ENCODE measurements around the gene ADAMTS18.

ADAMTS18 gene

DNA sequence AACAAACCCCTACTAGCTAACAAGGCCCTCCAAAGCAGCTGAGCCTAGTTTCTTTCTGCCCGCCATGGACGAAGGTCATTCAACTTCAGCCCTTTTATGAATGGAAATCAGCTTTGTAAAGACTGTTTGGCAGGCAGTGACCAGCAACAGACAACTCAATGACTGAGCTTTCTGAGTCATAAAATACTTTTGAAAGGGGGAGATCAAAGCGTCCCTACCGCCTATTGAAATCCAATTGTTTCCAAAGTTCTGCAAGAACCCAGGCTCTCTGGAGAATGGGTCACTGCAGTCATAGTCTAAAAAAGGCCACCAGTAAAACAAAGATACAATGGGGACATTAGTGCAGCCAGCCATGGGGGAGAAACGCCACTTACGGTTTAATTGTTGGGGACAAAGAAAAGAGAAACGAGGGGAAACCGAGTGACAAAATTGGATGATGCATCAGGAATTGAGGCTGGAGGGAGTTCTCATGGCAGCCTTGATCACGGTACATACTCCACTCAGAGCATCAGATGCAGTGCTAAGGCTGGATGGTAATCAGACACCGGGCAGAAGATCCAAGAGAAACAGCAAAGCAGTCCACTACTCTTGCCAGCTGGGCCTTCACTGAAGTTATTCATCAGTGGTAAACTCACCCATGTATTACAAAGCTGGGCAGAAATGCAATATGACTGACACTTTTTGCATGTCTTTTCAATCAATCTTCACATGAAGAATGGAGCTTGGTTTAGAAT is 9.8 kb downstream of the ADAMTS18 start:
- Mint-ChIP-seq H3K9me3 (no peaks in the 10 kb centered on the region), H3K4me3 (no peak overlapping the region), H3K27me3 (peaks cover 2% of the 10 kb centered on the region), H3K4me1 (ENCODE audit: low read depth) (no peaks in the 10 kb centered on the region), H3K27ac (no peak overlapping the region), H3K36me3 (ENCODE audit: low read depth) (no peaks in the 10 kb centered on the region)
- intact Hi-C loops (cut with micrococcal nuclease), result no loop called here

DNA sequence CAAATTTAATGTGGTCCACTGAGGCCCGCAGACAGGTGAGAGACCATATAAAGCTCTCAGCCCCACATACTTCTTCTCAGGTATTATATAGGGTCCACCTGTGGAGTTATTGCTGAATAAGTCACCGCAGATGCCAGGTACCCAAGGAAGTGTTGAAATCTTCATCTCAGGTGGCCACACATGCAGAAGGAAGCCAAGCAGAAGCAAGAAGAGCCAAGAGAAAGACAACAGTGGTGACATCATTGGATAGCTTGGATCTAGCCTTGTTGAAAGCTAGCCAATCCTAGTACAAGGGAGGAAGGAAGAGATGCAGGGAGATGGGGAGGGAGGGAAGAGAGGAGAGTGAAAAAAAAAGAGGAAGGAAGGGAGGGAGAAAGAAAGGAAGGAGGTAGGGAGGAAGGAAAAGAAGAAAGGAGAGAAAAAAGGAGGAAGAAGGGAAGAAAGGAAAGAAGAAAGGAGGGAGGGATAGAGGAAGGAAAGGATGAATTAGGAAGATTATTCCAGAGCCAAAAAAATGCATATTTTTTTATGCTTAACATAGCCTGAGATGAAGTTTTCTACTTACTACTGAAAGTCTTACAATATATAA is 12.5 kb downstream of the ADAMTS18 start:
- H3K27ac Mint-ChIP-seq, result no peak overlapping the region
- intact Hi-C loops (cut with micrococcal nuclease), result no loop called here
- no peaks in the 10 kb centered on the region for H3K27me3 Mint-ChIP-seq
- H3K4me1 Mint-ChIP-seq (ENCODE audit: low read depth), result no peaks in the 10 kb centered on the region
- no peaks in the 10 kb centered on the region for H3K9me3 Mint-ChIP-seq
- H3K4me3 Mint-ChIP-seq, result no peak overlapping the region
- no peaks in the 10 kb centered on the region for H3K36me3 Mint-ChIP-seq (ENCODE audit: low read depth)

DNA sequence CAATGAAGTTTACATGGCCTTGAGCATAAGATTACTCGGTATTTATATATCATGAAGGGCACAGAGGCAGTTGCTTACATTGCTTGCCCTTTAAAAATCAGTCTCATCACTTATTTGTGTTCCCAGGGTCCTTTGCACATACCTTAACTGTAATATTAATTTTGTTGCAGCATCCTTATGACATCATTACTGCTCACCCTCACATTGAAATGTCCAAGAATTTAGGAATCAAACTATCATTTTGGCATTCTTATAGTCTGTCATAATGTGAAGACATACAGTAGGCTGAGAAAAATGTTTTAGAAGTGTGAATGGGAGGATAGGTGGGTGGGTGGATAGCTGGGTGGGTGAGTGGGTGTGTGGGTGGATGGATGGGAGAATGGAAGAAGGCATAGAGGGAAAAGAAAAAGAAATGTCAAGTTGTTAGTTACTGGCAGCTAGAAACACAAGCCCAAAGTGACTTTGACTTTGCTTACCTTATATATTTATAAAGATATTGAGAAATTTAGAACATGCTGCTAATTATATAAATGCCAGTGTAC is 17.8 kb downstream of the ADAMTS18 start:
- H3K36me3 Mint-ChIP-seq (ENCODE audit: low read depth), result no peaks in the 10 kb centered on the region

DNA sequence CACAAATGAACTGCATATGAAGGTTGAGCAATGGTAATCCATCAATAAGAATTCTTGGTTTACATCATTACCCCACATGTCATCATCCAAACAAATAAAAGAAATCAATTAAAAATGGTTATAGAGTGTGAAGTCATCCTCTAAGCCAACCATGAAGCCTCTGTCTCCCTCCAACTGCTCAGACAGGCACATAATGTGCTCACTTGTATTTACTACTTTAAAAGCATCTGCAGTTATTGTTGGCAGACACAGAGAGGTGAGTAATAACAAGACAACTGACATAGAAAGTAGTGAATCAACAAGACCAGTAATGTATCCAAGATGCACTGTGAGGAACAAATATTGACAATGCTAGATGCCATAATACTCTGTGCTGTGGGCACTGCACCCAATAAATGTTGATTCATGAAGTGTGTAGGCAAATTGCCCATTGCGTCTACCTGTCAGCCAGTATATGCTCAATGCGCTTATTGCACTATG is 20.0 kb downstream of the ADAMTS18 start:
- Mint-ChIP-seq H3K4me1 (ENCODE audit: low read depth) (no peaks in the 10 kb centered on the region), H3K36me3 (ENCODE audit: low read depth) (no peaks in the 10 kb centered on the region), H3K4me3 (no peak overlapping the region), H3K27ac (no peak overlapping the region), H3K27me3 (peaks cover 2% of the 10 kb centered on the region), H3K9me3 (peaks cover 6% of the 10 kb centered on the region)
- intact Hi-C loops (cut with micrococcal nuclease), result no loop called here

More for the DNA sequence above, 17.8 kb downstream of the ADAMTS18 start:
- intact Hi-C loops (cut with micrococcal nuclease), result no loop called here
- Mint-ChIP-seq H3K27me3 (peaks cover 2% of the 10 kb centered on the region), H3K4me1 (ENCODE audit: low read depth) (no peaks in the 10 kb centered on the region), H3K9me3 (no peaks in the 10 kb centered on the region), H3K27ac (no peak overlapping the region), H3K4me3 (no peak overlapping the region)

DNA sequence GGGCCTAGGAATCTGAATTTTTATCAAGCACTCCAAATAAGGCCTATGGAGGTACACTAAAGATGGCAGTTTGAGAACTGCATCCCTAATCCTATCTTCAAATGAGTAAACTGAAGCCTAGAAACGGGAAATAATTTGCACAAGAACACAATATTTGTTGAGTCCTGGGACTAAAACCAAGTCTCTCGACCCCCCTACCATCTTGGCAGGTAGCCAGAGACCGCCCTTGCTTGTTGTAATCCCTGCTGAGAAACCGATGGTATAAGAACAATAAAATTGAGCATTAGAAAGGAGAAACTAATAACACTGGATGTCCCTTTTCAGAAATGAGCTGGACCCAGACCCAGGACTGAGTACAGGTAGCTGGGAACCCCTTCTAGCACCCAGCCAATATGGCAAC is 24.4 kb downstream of the ADAMTS18 start:
- Mint-ChIP-seq H3K4me1 (ENCODE audit: low read depth) (no peaks in the 10 kb centered on the region), H3K4me3 (no peak overlapping the region), H3K27ac (no peak overlapping the region), H3K27me3 (no peaks in the 10 kb centered on the region), H3K9me3 (peaks cover 6% of the 10 kb centered on the region), H3K36me3 (ENCODE audit: low read depth) (no peaks in the 10 kb centered on the region)
- intact Hi-C loops (cut with micrococcal nuclease), result no loop called here

DNA sequence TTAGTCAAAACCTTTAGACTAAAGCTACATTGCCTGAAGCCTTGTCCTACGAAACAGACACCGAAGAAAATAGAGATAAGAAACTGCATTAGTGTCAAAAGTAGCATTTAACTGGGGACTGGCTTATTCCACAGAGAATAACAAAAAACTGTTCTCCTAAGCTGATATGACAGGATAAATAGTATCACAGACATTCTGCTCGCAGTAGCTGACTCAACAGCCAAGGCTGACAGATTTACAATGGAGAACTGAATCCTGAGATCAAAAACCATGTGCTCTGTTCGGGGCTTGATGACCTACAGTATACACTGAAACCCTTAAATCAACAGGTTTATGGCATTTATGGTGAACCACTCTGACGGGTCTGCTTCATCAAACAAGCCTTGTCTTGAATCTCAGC is 25.5 kb downstream of the ADAMTS18 start:
- Mint-ChIP-seq H3K36me3 (ENCODE audit: low read depth) (no peaks in the 10 kb centered on the region), H3K4me3 (no peak overlapping the region), H3K27ac (no peak overlapping the region), H3K4me1 (ENCODE audit: low read depth) (no peaks in the 10 kb centered on the region), H3K9me3 (peaks cover 6% of the 10 kb centered on the region), H3K27me3 (no peaks in the 10 kb centered on the region)
- intact Hi-C loops (cut with micrococcal nuclease), result no loop called here

DNA sequence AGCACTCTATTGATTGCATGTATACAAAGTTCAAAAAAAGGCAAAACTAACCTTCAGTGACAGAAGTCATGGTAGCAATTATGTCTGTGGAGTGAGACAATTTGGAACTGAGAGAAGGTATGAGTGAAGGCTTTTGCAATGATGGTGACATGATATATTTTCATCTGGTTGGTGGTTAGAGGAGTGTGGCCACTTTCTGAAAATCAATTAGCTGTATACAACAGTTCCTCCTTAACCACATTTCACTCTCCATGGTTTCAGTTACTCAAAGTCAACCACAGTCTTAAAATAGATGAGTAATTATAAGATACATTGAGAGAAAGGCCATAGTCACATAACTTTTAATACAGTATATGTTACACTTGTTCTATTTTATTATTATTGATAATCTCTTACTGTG is 26.2 kb downstream of the ADAMTS18 start:
- Mint-ChIP-seq H3K4me3 (no peak overlapping the region), H3K36me3 (ENCODE audit: low read depth) (no peaks in the 10 kb centered on the region), H3K27me3 (no peaks in the 10 kb centered on the region), H3K27ac (no peak overlapping the region), H3K9me3 (peaks cover 6% of the 10 kb centered on the region), H3K4me1 (ENCODE audit: low read depth) (no peaks in the 10 kb centered on the region)
- intact Hi-C loops (cut with micrococcal nuclease), result no loop called here

DNA sequence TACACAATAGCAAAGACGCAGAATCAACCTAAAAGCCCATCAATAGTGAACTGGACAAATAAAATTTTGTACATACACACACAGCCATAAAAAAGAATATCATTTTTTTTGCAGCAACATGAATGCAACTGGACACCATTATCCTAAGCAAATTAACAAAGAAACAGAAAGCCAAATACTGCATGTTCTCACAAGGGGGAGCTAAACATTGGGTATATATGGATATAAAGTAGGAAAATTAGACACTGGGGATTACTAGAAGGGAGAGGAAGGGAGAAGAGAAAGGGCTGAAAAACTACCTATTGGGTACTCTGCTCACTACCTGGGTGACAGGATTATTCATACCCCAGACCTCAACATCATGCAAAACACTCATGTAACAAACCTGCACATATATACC is 28.2 kb downstream of the ADAMTS18 start:
- Mint-ChIP-seq H3K4me3 (no peak overlapping the region), H3K27ac (no peak overlapping the region), H3K36me3 (ENCODE audit: low read depth) (no peaks in the 10 kb centered on the region), H3K27me3 (no peaks in the 10 kb centered on the region), H3K9me3 (peaks cover 6% of the 10 kb centered on the region), H3K4me1 (ENCODE audit: low read depth) (no peaks in the 10 kb centered on the region)
- intact Hi-C loops (cut with micrococcal nuclease), result no loop called here

DNA sequence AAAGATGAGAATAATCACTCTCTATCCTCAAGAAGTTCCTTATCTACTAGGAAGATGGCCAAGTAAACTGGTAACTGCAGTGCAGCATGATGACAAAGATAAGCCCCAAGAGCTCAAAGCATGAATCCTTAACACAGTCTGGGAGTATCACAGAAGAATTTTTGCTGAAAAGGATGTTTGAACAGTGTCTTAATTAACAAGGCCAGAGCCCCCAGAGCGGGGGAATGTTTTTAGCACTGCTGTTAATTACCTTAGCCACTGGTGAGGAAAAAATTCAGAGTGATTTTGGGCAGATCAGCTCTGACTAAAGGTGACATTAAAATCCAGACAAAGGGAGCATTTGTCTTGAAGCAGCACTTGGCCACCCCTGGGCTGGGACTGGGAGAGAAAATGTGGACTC is 30.1 kb downstream of the ADAMTS18 start:
- intact Hi-C loops (cut with micrococcal nuclease), result no loop called here
- Mint-ChIP-seq H3K27me3 (no peaks in the 10 kb centered on the region), H3K4me1 (ENCODE audit: low read depth) (no peaks in the 10 kb centered on the region)

DNA sequence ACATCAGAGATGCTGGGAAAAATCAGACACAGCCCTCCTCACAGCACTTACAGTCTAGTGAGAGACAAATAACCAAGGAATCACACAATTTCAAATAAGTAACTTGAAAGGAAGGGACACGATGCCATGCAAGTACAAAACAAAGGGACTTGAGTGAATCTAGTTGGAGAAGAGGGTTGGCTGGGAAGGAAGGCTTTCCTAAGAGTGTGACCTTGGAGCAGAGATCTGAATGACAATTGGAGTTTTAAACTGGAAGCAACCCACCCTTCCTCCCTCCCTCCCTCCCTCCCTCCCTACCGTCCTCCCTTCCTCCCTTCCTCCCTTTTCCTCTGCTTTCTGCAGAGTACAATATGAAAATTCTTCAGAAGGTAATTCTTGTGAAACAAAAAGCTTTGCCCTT is 31.1 kb downstream of the ADAMTS18 start:
- Mint-ChIP-seq H3K9me3 (no peaks in the 10 kb centered on the region), H3K4me1 (ENCODE audit: low read depth) (no peaks in the 10 kb centered on the region), H3K27ac (no peak overlapping the region), H3K27me3 (no peaks in the 10 kb centered on the region), H3K4me3 (no peak overlapping the region), H3K36me3 (ENCODE audit: low read depth) (no peaks in the 10 kb centered on the region)
- intact Hi-C loops (cut with micrococcal nuclease), result no loop called here

More for the DNA sequence above, 30.1 kb downstream of the ADAMTS18 start:
- no peak overlapping the region for H3K4me3 Mint-ChIP-seq
- no peaks in the 10 kb centered on the region for H3K9me3 Mint-ChIP-seq
- H3K36me3 Mint-ChIP-seq (ENCODE audit: low read depth), result no peaks in the 10 kb centered on the region
- H3K27ac Mint-ChIP-seq, result no peak overlapping the region

DNA sequence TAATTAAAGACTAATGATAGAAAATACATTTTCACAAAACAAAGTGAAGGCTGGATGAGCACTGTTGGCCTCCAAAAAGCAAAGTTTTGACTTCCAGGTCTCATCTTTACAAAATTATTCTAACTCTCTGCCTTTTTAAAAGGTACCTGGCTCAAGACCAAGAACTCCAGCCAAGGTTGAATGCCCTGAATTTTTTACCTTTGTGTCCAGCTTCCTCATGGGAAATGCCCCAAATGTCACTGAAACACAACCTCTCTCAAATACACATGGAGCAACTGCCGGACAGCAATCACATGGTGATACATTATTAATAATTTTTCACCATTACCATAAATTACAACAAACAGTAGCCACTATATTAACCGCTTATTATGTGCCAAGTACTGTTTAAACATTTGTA is 32.2 kb downstream of the ADAMTS18 start:
- no peaks in the 10 kb centered on the region for H3K9me3 Mint-ChIP-seq
- H3K27ac Mint-ChIP-seq, result no peak overlapping the region
- H3K36me3 Mint-ChIP-seq (ENCODE audit: low read depth), result no peaks in the 10 kb centered on the region
- no peaks in the 10 kb centered on the region for H3K4me1 Mint-ChIP-seq (ENCODE audit: low read depth)
- intact Hi-C loops (cut with micrococcal nuclease), result no loop called here
- H3K27me3 Mint-ChIP-seq, result no peaks in the 10 kb centered on the region
- no peak overlapping the region for H3K4me3 Mint-ChIP-seq

DNA sequence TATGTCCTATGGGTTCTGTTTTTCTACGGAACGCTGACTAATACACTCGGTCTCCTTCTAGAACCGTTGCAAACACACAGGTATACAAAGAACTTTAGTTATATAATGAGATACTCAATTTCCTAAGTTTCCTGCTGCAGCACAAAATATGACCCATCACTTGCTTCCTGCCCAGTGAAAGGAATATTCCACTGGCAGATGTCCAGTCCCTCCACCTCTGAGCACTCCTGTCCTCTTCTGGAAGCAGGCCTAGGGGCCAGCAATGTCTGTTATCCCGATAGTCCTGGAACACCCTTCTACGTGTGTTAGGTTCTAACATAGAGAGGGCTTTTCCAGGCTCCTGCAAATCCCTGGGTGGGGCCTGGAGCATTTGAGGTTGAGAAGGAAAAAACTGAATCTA is 32.7 kb downstream of the ADAMTS18 start:
- Mint-ChIP-seq H3K36me3 (ENCODE audit: low read depth) (no peaks in the 10 kb centered on the region), H3K9me3 (no peaks in the 10 kb centered on the region), H3K27ac (no peak overlapping the region), H3K27me3 (no peaks in the 10 kb centered on the region), H3K4me1 (ENCODE audit: low read depth) (no peaks in the 10 kb centered on the region), H3K4me3 (no peak overlapping the region)
- intact Hi-C loops (cut with micrococcal nuclease), result no loop called here

DNA sequence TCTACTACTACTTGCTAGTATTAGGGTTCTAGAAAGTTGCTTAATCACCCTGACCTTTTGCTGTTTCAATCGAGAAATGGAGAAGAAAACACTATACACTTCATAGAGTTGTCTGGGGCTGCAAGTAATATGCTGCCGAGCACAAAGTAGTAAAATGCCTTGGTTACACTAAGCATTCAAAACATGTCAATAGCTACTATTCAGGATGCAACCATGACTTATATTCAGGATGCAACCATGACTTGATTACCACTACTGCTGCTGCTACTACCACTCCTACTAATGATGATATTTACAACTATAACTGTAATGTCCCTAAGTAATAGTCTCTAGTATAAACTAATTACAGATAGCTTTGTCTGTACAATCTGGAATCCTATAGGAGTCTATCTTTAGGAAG is 35.3 kb downstream of the ADAMTS18 start:
- H3K4me1 Mint-ChIP-seq (ENCODE audit: low read depth), result no peaks in the 10 kb centered on the region
- H3K27ac Mint-ChIP-seq, result no peak overlapping the region
- H3K9me3 Mint-ChIP-seq, result no peaks in the 10 kb centered on the region
- intact Hi-C loops (cut with micrococcal nuclease), result no loop called here
- no peak overlapping the region for H3K4me3 Mint-ChIP-seq
- no peaks in the 10 kb centered on the region for H3K27me3 Mint-ChIP-seq
- H3K36me3 Mint-ChIP-seq (ENCODE audit: low read depth), result no peaks in the 10 kb centered on the region

DNA sequence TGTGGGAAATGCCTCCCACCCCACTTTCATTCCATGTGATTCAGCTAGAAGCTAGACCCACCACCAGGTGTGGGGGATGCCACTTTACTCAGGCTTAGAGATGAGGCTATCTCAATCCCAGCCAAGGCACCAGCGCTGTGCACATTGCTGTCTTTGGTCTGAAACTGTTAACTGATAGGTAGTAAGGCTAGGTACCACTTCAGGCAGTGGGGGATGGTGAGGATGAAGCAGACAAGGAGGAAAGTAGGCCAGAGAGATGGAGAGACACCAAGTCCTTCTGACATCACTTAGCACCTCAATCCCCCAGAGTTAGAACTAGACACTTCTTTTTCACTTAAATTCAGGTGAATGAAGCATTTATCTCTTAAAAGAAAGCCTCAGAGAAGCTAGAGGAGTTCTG is 35.8 kb downstream of the ADAMTS18 start:
- H3K9me3 Mint-ChIP-seq, result no peaks in the 10 kb centered on the region
- no peaks in the 10 kb centered on the region for H3K27me3 Mint-ChIP-seq
- H3K27ac Mint-ChIP-seq, result no peak overlapping the region
- no peak overlapping the region for H3K4me3 Mint-ChIP-seq
- intact Hi-C loops (cut with micrococcal nuclease), result no loop called here
- H3K4me1 Mint-ChIP-seq (ENCODE audit: low read depth), result no peaks in the 10 kb centered on the region
- H3K36me3 Mint-ChIP-seq (ENCODE audit: low read depth), result no peaks in the 10 kb centered on the region

DNA sequence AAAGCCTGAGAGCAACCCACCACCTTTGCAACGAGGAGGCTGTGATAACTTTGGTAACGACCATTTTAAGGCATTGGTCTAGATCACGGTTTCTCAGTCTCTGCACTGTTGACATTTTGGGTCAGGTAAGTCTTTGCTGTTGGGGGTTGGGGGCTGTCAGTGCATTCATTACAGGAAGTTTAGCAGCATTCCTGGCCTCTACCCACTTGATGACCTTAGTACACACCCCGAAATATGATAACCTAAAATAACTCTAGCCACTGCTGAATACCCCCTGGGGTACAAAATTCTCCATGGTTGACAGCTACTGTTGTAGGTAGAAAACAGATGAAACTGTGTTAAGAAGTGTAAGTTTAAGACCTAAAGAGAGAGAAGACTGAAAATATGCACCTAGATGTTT is 36.3 kb downstream of the ADAMTS18 start:
- intact Hi-C loops (cut with micrococcal nuclease), result no loop called here
- no peaks in the 10 kb centered on the region for H3K4me1 Mint-ChIP-seq (ENCODE audit: low read depth)
- H3K27me3 Mint-ChIP-seq, result no peaks in the 10 kb centered on the region

More for the DNA sequence above, 36.3 kb downstream of the ADAMTS18 start:
- Mint-ChIP-seq H3K36me3 (ENCODE audit: low read depth) (no peaks in the 10 kb centered on the region), H3K9me3 (no peaks in the 10 kb centered on the region), H3K4me3 (no peak overlapping the region), H3K27ac (no peak overlapping the region)

Data from dendritic cell treated with granulocyte-macrophage colony-stimulating factor and Interleukin-4, amounts not matched to agents 40 ng/mL and 50 ng/mL, for 4 days (primary cell).